ENCODE data around the gene SLC1A3. TPM values are rescaled to one million over a fixed set of nuclear protein-coding genes. Genes with fewer than 3 reads are reported as not detected.

SLC1A3 gene
- total and polyA plus RNA-seq, 8 donors = 0.76 to 29.7 (median 3.1) TPM

GRCh38 chr5:36682499-36682898 is 76.1 kb downstream of the SLC1A3 start:
- 81 to 96% (median 88%) methylated on average over 2 of the region's 2 CpGs for WGBS, 5 donors
- Histone ChIP-seq H3K9me3 (no peaks in the 10 kb centered on the region), H3K4me3 (no peak overlapping the region), H3K27ac (no peak overlapping the region), H3K36me3 (no peaks in the 10 kb centered on the region), H3K27me3 (no peaks in the 10 kb centered on the region), H3K4me1 (no peaks in the 10 kb centered on the region)
- intact Hi-C loops (cut with DNase I; ENCODE audit: low total_unique reads) = no loop called here
- no peak for DNase-seq
- no peak for TF ChIP-seq EP300 (IDR thresholded peaks at IDR 0.05)
- no peak for TF ChIP-seq CTCF (IDR thresholded peaks at IDR 0.05)
- no peak for TF ChIP-seq POLR2A (IDR thresholded peaks at IDR 0.05)

GRCh38 chr5:36683821-36684434 is 77.5 kb downstream of the SLC1A3 start:
- Histone ChIP-seq H3K9me3 (no peaks in the 10 kb centered on the region), H3K36me3 (no peaks in the 10 kb centered on the region), H3K4me3 (no peak overlapping the region), H3K27ac (no peak overlapping the region), H3K4me1 (no peaks in the 10 kb centered on the region), H3K27me3 (no peaks in the 10 kb centered on the region)
- WGBS, 5 donors = 69 to 79% (median 76%) methylated on average over 8 to 9 of the region's 9 CpGs
- intact Hi-C loops (cut with DNase I; ENCODE audit: low total_unique reads) = no loop called here
- TF ChIP-seq CTCF (IDR thresholded peaks at IDR 0.05) (no peak), EP300 (IDR thresholded peaks at IDR 0.05) (no peak), POLR2AphosphoS5 (IDR thresholded peaks at IDR 0.05) (peak in 1 of 3 donors; percentile 12), POLR2A (IDR thresholded peaks at IDR 0.05) (no peak)
- DNase-seq = peak in 1 of 2 donors; percentile 48

GRCh38 chr5:36685631-36686288 is 79.4 kb downstream of the SLC1A3 start:
- Histone ChIP-seq H3K27ac (peak overlapping the region in 2 of 5 donors; percentile 7 to 29), H3K27me3 (peaks cover 0 to 3% (median 0%) of the 10 kb centered on the region in 3 donors), H3K4me3 (no peak overlapping the region), H3K36me3 (no peaks in the 10 kb centered on the region), H3K4me1 (peaks cover 0 to 15% (median 9%) of the 10 kb centered on the region in 4 donors), H3K9me3 (no peaks in the 10 kb centered on the region)
- 83 to 92% (median 86%) methylated on average over 13 of the region's 13 CpGs for WGBS, 5 donors
- no peak for TF ChIP-seq CTCF (IDR thresholded peaks at IDR 0.05)
- no peak for TF ChIP-seq POLR2A (IDR thresholded peaks at IDR 0.05)
- no peak for TF ChIP-seq POLR2AphosphoS5 (IDR thresholded peaks at IDR 0.05)
- no peak for TF ChIP-seq EP300 (IDR thresholded peaks at IDR 0.05)
- intact Hi-C loops (cut with DNase I; ENCODE audit: low total_unique reads) = no loop called here
- no peak for DNase-seq

- peaks cover 0 to 3% (median 0%) of the 10 kb centered on the region in 3 donors for H3K27me3 ChIP-seq
- no peaks in the 10 kb centered on the region for H3K9me3 ChIP-seq
- no peaks in the 10 kb centered on the region for H3K36me3 ChIP-seq
- H3K27ac ChIP-seq = no peak overlapping the region
- TF ChIP-seq EP300 (IDR thresholded peaks at IDR 0.05) (no peak), POLR2A (IDR thresholded peaks at IDR 0.05) (no peak), POLR2AphosphoS5 (IDR thresholded peaks at IDR 0.05) (no peak), CTCF (IDR thresholded peaks at IDR 0.05) (no peak)
- no peak overlapping the region for H3K4me3 ChIP-seq
- no peak for DNase-seq
- intact Hi-C loops (cut with DNase I; ENCODE audit: low total_unique reads) = no loop called here
- WGBS, 5 donors = 82 to 86% (median 84%) methylated on average over 3 of the region's 3 CpGs
- peaks cover 0 to 16% (median 9%) of the 10 kb centered on the region in 4 donors for H3K4me1 ChIP-seq
Measured at GRCh38 chr5:36686881-36687280, 80.5 kb downstream of the SLC1A3 start.

Measured in stomach (tissue), 9 donors.